Measurements from ENCODE around the gene EXOC3. TPM values are rescaled to one million over a fixed set of nuclear protein-coding genes. Genes with fewer than 3 reads are reported as not detected.

EXOC3 gene
- total RNA-seq, 1 experiment from 2014 or later: 24.4 TPM

- Histone ChIP-seq H3K9ac (ENCODE audit: low read length) (no peak overlapping the region), H3K9me3 (ENCODE audit: low read length) (no peaks in the 10 kb centered on the region), H3K4me2 (ENCODE audit: low read depth, low read length, poor library complexity, severe bottlenecking) (no peak overlapping the region), H3K27ac (ENCODE audit: low read length) (no peak overlapping the region), H3K4me1 (ENCODE audit: low read length) (no peaks in the 10 kb centered on the region), H3K9me2 (replicated peaks; ENCODE audit: insufficient read depth, low read length) (no peaks in the 10 kb centered on the region), H3K4me3 (ENCODE audit: low read length) (no peak overlapping the region), H2AFZ (ENCODE audit: low read length) (no peak overlapping the region), H4K20me1 (ENCODE audit: insufficient read depth, low read depth, low read length) (no peaks in the 10 kb centered on the region), H3K27me3 (ENCODE audit: low read length) (no peaks in the 10 kb centered on the region), H3K36me3 (ENCODE audit: insufficient read depth, low read length) (no peaks in the 10 kb centered on the region), H3K79me2 (ENCODE audit: low read length) (no peaks in the 10 kb centered on the region)
- no peak for DNase-seq
Measured at GRCh38 chr5:431711-432050, 11.3 kb upstream of the EXOC3 start.

DNA sequence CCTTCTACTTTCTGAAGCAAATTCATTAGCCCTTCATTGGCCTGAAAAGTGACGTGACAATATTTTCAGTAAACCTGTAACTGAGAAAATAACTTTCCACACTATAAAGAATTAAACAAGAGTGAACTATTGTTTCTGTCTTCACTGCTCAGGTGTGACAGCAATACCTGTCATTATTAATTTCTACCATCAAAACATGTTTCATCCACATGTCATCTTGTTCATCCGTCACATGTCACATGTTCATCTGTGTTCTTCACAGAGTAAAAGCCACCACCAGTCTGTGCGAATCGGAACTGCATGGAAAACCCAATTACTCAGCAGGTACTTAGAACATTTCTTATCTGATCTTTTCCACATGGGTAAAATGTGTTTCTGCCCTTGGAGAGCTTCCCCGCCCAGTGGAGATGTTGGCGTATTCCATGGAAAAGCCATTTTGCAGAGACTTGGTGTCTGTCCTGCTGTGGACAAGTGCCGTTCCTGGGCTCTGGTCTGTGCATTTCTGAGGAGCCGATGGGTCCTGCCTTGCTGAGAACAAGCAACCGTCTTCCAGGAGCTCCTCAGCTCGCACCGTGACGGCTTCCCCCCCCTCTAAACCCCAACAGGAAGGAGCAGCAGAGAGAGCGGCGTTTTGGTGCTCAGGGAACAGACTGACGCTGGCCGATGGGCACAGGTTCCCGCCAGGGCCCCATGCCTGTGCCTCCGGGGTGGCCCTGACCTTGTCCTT, 10.6 kb upstream of the EXOC3 start:
- Histone ChIP-seq H3K9me2 (replicated peaks; ENCODE audit: insufficient read depth, low read length) (no peaks in the 10 kb centered on the region), H3K27me3 (ENCODE audit: low read length) (no peaks in the 10 kb centered on the region), H3K4me1 (ENCODE audit: low read length) (no peaks in the 10 kb centered on the region), H3K9me3 (ENCODE audit: low read length) (no peaks in the 10 kb centered on the region), H3K79me2 (ENCODE audit: low read length) (no peaks in the 10 kb centered on the region), H3K27ac (ENCODE audit: low read length) (no peak overlapping the region), H3K4me2 (ENCODE audit: low read depth, low read length, poor library complexity, severe bottlenecking) (no peak overlapping the region), H3K4me3 (ENCODE audit: low read length) (no peak overlapping the region), H2AFZ (ENCODE audit: low read length) (no peak overlapping the region), H3K9ac (ENCODE audit: low read length) (no peak overlapping the region), H3K36me3 (ENCODE audit: insufficient read depth, low read length) (no peaks in the 10 kb centered on the region), H4K20me1 (ENCODE audit: insufficient read depth, low read depth, low read length) (no peaks in the 10 kb centered on the region)
- DNase-seq: no peak

DNA sequence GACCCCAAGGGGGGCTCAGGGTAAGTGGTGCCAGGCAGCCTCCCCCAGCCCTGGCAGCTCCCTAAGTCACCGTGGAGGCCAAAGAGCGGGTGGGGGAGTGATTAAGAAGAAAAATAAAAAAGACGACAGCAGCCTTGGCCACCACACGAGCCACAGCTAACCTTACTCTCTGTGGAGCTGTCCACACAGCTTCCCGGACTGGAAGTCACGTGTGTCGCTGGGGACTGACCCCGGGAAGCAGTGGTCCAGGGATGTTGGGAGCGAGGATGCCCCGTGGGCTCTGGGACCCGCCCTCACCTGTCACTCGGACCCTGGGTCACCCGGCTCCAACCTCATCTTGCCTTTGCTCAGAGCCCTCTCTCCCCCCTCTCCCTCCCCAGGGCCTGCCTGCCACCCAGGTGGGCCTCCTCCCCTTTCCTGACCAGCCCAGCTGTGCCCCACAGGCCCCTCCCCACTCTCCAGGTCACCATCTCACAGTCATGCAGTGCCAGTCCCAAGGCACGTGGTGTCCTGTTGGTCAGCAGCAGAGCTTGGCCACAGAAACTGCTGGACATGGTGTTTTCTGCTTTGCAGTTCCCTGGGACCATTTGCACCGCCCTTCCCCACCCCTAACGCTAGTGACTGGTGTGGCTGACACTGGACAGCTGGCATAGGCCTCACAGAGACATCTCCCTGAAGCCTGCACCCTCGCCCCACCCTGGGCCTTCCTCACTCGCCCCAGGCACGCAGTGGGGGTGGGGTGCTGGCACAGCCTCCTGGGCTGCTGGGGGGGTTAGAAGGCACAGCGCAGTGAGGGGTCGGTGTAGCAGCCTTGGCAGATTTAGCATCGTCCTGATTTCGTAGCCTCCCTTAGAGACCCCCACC, 9.8 kb upstream of the EXOC3 start:
- Histone ChIP-seq H3K9me2 (replicated peaks; ENCODE audit: insufficient read depth, low read length) (no peaks in the 10 kb centered on the region), H4K20me1 (ENCODE audit: insufficient read depth, low read depth, low read length) (no peaks in the 10 kb centered on the region), H2AFZ (ENCODE audit: low read length) (no peak overlapping the region), H3K9ac (ENCODE audit: low read length) (no peak overlapping the region), H3K79me2 (ENCODE audit: low read length) (no peaks in the 10 kb centered on the region), H3K4me1 (ENCODE audit: low read length) (no peaks in the 10 kb centered on the region), H3K4me2 (ENCODE audit: low read depth, low read length, poor library complexity, severe bottlenecking) (no peak overlapping the region), H3K27me3 (ENCODE audit: low read length) (no peaks in the 10 kb centered on the region), H3K9me3 (ENCODE audit: low read length) (no peaks in the 10 kb centered on the region), H3K4me3 (ENCODE audit: low read length) (no peak overlapping the region), H3K36me3 (ENCODE audit: insufficient read depth, low read length) (no peaks in the 10 kb centered on the region), H3K27ac (ENCODE audit: low read length) (no peak overlapping the region)
- DNase-seq: no peak

- Histone ChIP-seq H3K9me2 (replicated peaks; ENCODE audit: insufficient read depth, low read length) (no peaks in the 10 kb centered on the region), H3K27me3 (ENCODE audit: low read length) (no peaks in the 10 kb centered on the region), H2AFZ (ENCODE audit: low read length) (no peak overlapping the region), H3K4me2 (ENCODE audit: low read depth, low read length, poor library complexity, severe bottlenecking) (no peak overlapping the region), H3K9ac (ENCODE audit: low read length) (no peak overlapping the region), H3K4me3 (ENCODE audit: low read length) (no peak overlapping the region), H4K20me1 (ENCODE audit: insufficient read depth, low read depth, low read length) (no peaks in the 10 kb centered on the region), H3K79me2 (ENCODE audit: low read length) (no peaks in the 10 kb centered on the region), H3K27ac (ENCODE audit: low read length) (no peak overlapping the region), H3K9me3 (ENCODE audit: low read length) (no peaks in the 10 kb centered on the region), H3K36me3 (ENCODE audit: insufficient read depth, low read length) (no peaks in the 10 kb centered on the region), H3K4me1 (ENCODE audit: low read length) (no peaks in the 10 kb centered on the region)
- DNase-seq: no peak
Measured at GRCh38 chr5:433836-434235, 9.1 kb upstream of the EXOC3 start.

DNA sequence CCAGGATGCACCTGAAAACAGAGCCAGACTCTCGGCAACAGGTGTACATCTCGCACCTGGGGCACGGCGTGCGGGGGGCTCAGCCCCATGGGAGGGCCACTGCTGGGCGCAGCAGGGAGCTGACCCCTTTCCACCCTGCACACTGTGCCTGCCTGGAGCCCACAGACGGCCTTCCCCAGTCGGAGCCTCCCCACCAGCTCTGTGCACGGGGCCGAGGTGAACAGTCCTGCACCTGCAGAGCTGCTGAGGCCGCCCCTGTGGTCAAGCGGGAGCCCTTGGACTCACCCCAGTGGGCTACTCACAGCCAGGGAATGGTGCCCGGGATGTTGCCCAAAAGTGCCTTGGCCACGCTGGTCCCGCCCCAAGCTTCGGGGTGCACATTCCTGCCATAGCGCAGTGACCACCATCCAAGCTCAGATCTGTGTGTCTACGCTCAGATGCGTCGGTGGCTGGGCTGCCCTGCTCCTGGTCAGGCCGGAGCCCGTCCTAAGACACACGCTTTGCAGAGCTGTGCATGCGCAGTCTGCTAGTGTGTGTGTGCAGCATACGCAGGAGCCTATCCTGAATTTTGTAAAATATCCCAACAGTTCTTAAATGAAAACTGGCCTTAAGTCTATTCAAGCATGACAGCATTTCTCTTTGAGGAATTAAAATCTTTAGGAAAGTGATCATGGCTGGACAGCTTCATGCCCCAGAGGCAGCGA, 8.4 kb upstream of the EXOC3 start:
- Histone ChIP-seq H3K36me3 (ENCODE audit: insufficient read depth, low read length) (no peaks in the 10 kb centered on the region), H3K79me2 (ENCODE audit: low read length) (no peaks in the 10 kb centered on the region), H3K9me2 (replicated peaks; ENCODE audit: insufficient read depth, low read length) (no peaks in the 10 kb centered on the region), H3K4me3 (ENCODE audit: low read length) (no peak overlapping the region), H3K9ac (ENCODE audit: low read length) (no peak overlapping the region), H3K4me2 (ENCODE audit: low read depth, low read length, poor library complexity, severe bottlenecking) (no peak overlapping the region), H3K4me1 (ENCODE audit: low read length) (no peaks in the 10 kb centered on the region), H4K20me1 (ENCODE audit: insufficient read depth, low read depth, low read length) (no peaks in the 10 kb centered on the region), H2AFZ (ENCODE audit: low read length) (no peak overlapping the region), H3K9me3 (ENCODE audit: low read length) (no peaks in the 10 kb centered on the region), H3K27me3 (ENCODE audit: low read length) (no peaks in the 10 kb centered on the region), H3K27ac (ENCODE audit: low read length) (no peak overlapping the region)
- no peak for DNase-seq

DNA sequence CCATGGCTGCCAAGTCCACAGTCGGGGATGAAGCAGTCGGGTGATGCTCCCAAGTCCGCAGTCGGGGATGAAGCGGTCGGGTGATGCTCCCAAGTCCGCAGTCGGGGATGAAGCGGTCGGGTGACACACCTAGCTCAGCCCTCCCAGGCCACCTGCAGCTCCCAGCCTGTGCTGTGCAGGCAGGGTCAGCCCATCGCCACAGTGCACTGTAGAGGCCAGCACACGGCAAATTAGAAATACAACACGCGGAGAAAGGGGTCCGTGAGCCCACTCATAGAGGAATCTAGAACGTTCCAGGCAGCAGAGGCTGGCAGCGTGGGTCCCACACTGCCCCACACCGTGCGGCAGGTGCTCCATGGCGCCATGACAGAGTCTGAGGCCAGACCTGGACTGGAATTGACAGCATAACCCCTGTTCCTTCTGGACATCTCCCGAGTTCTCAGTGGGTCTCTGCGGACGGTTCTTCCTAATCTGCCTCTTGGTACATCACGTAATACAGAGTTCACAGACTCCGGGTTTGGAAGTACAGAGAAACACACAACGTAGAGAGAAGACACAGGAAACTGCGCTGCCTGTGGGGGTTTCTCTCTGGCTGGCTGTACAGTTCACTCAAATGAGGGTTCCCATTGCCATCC, 7.7 kb upstream of the EXOC3 start:
- H3K27ac ChIP-seq (ENCODE audit: low read length): no peak overlapping the region
- no peak for DNase-seq
- no peaks in the 10 kb centered on the region for H3K36me3 ChIP-seq (ENCODE audit: insufficient read depth, low read length)

GRCh38 chr5:435961-436640, 6.9 kb upstream of the EXOC3 start:
- Histone ChIP-seq H3K79me2 (ENCODE audit: low read length) (no peaks in the 10 kb centered on the region), H3K4me2 (ENCODE audit: low read depth, low read length, poor library complexity, severe bottlenecking) (no peak overlapping the region), H2AFZ (ENCODE audit: low read length) (no peak overlapping the region), H3K4me3 (ENCODE audit: low read length) (no peak overlapping the region), H3K9me2 (replicated peaks; ENCODE audit: insufficient read depth, low read length) (no peaks in the 10 kb centered on the region), H3K36me3 (ENCODE audit: insufficient read depth, low read length) (no peaks in the 10 kb centered on the region), H3K9ac (ENCODE audit: low read length) (no peak overlapping the region), H4K20me1 (ENCODE audit: insufficient read depth, low read depth, low read length) (no peaks in the 10 kb centered on the region), H3K9me3 (ENCODE audit: low read length) (no peaks in the 10 kb centered on the region), H3K27me3 (ENCODE audit: low read length) (no peaks in the 10 kb centered on the region), H3K27ac (ENCODE audit: low read length) (no peak overlapping the region), H3K4me1 (ENCODE audit: low read length) (peaks cover 14% of the 10 kb centered on the region)
- peak; percentile 69 for DNase-seq

More for the DNA sequence above, 7.7 kb upstream of the EXOC3 start:
- Histone ChIP-seq H3K9ac (ENCODE audit: low read length) (no peak overlapping the region), H3K27me3 (ENCODE audit: low read length) (no peaks in the 10 kb centered on the region), H4K20me1 (ENCODE audit: insufficient read depth, low read depth, low read length) (no peaks in the 10 kb centered on the region), H3K9me3 (ENCODE audit: low read length) (no peaks in the 10 kb centered on the region), H2AFZ (ENCODE audit: low read length) (no peak overlapping the region), H3K79me2 (ENCODE audit: low read length) (no peaks in the 10 kb centered on the region), H3K4me2 (ENCODE audit: low read depth, low read length, poor library complexity, severe bottlenecking) (no peak overlapping the region), H3K4me3 (ENCODE audit: low read length) (no peak overlapping the region), H3K4me1 (ENCODE audit: low read length) (peaks cover 5% of the 10 kb centered on the region), H3K9me2 (replicated peaks; ENCODE audit: insufficient read depth, low read length) (no peaks in the 10 kb centered on the region)

Measured in Karpas-422 (cell line).